Frontal cortex (tissue), 4 donors: Measurements from ENCODE around the gene FBXW8. TPM values are rescaled to one million over a fixed set of nuclear protein-coding genes. Genes with fewer than 3 reads are reported as not detected.

Experiments
- DNase-seq, 2 donors: peaks; one replicate each; pipeline ENCODE4 v3.0.0; 2012; ENCODE audit warnings: low spot score in 2 of 2
- FAIRE-seq: peaks from 2 replicates; lab custom pipeline; 2012; peaks lifted over from hg19 to GRCh38; lab: Jason Lieb, UNC
- total RNA-seq: library from RNA; depleted of rRNA; stranded (reverse); fragments of >200 nt; gene quantifications from one replicate; pipeline ENCODE4 v1.2.3, GENCODE V29; 2014
- donor health status: control.
- donor health status: control.
- donor health status: control.

The FBXW8 gene
- total RNA-seq, 1 donor from 2014 or later, result 7.7 TPM

- FAIRE-seq (no peak), DNase-seq (no peak)
Observed at GRCh38 chr12:117032593-117033381, 122.0 kb downstream of the FBXW8 start.

- DNase-seq, result no peak
Observed at GRCh38 chr12:117033382-117034221, 122.9 kb downstream of the FBXW8 start.

GRCh38 chr12:117034249-117034648 lies 123.5 kb downstream of the FBXW8 start:
- no peak for DNase-seq
- no peak for FAIRE-seq

More at GRCh38 chr12:117033382-117034221, 122.9 kb downstream of the FBXW8 start:
- no peak for FAIRE-seq

GRCh38 chr12:117034701-117035151 lies 124.0 kb downstream of the FBXW8 start:
- DNase-seq (no peak), FAIRE-seq (no peak)

GRCh38 chr12:117035287-117035686 lies 124.5 kb downstream of the FBXW8 start:
- no peak for FAIRE-seq
- DNase-seq, result no peak

GRCh38 chr12:117036046-117036445 lies 125.3 kb downstream of the FBXW8 start:
- FAIRE-seq (no peak), DNase-seq (no peak)

- FAIRE-seq, result no peak
- no peak for DNase-seq
Observed at GRCh38 chr12:117036547-117036946, 125.8 kb downstream of the FBXW8 start.

GRCh38 chr12:117037289-117038022 lies 126.7 kb downstream of the FBXW8 start:
- DNase-seq (no peak), FAIRE-seq (no peak)

- FAIRE-seq (no peak), DNase-seq (no peak)
Observed at GRCh38 chr12:117038023-117038680, 127.4 kb downstream of the FBXW8 start.

GRCh38 chr12:117038919-117039318 lies 128.2 kb downstream of the FBXW8 start:
- no peak for DNase-seq
- no peak for FAIRE-seq

GRCh38 chr12:117039891-117040309 lies 129.2 kb downstream of the FBXW8 start:
- DNase-seq (no peak), FAIRE-seq (no peak)

GRCh38 chr12:117040496-117040895 lies 129.7 kb downstream of the FBXW8 start:
- no peak for DNase-seq
- no peak for FAIRE-seq

- no peak for FAIRE-seq
- no peak for DNase-seq
Observed at GRCh38 chr12:117041798-117042170, 131.0 kb downstream of the FBXW8 start.

- FAIRE-seq (no peak), DNase-seq (no peak)
Observed at GRCh38 chr12:117042171-117042842, 131.6 kb downstream of the FBXW8 start.

GRCh38 chr12:117042862-117043261 lies 132.1 kb downstream of the FBXW8 start:
- FAIRE-seq, result no peak
- DNase-seq, result no peak

GRCh38 chr12:117044311-117044710 lies 133.6 kb downstream of the FBXW8 start:
- no peak for FAIRE-seq
- no peak for DNase-seq

- FAIRE-seq, result no peak
- DNase-seq, result no peak
Observed at GRCh38 chr12:117044790-117045159, 134.0 kb downstream of the FBXW8 start.

GRCh38 chr12:117045160-117046010 lies 134.6 kb downstream of the FBXW8 start:
- no peak for FAIRE-seq
- DNase-seq, result peak in 1 of 2 donors; percentile 57
